SK-N-SH (cell line): Measurements from ENCODE around the gene MACROD2. TPM values are rescaled to one million over a fixed set of nuclear protein-coding genes. Genes with fewer than 3 reads are reported as not detected.

ENCODE experiments used
- CTCF ChIA-PET: fragments of 300-600, 350-600 bp; formaldehyde crosslinking; extraction: SDS; loops from one replicate; lab custom pipeline; 2021; lab: Yijun Ruan, JAX
- POLR2A ChIA-PET: fragments of 350-600 bp; sonication (Branson Sonifier 250); formaldehyde crosslinking; extraction: SDS; loops from one replicate; lab custom pipeline; 2020; ENCODE audit warnings: antibody characterized with exemption, inconsistent platforms; lab: Yijun Ruan, JAX
- DNase-seq: peaks from one replicate; pipeline ENCODE4 v3.0.0; 2012
- H2AFZ ChIP-seq: fragments of 200-600 bp; sonication (generic); 2 replicates; pipeline ENCODE4 v1.8.1; 2016; ENCODE audit warnings: antibody characterized with exemption, mild to moderate bottlenecking, low read depth
- H3F3A ChIP-seq: fragments of 200-600 bp; sonication (generic); replicated peaks from 2 replicates; pipeline ENCODE3; 2016; ENCODE audit warnings: antibody characterized with exemption, mild to moderate bottlenecking; ENCODE audit not compliant: insufficient read depth
- H3K27ac ChIP-seq, 2 experiments: fragments of 200-500 bp in 1 of 2; fragments of 200-600 bp in 1 of 2; sonication (Bioruptor generic) in 1 of 2; sonication (generic), shearing (Covaris generic) in 1 of 2; 2 replicates each; pipeline versions ENCODE4 v1.5.1 to v1.6.1; 2014 to 2016; ENCODE audit warnings: low read depth in 2 of 2, inconsistent platforms in 1 of 2, low read length in 1 of 2, mild to moderate bottlenecking in 1 of 2, mixed read lengths in 1 of 2
- H3K27me3 ChIP-seq: fragments of 200-600 bp; sonication (generic), shearing (Covaris generic); 2 replicates; pipeline ENCODE4 v1.6.1; 2016; ENCODE audit warnings: mixed run types; ENCODE audit not compliant: insufficient read depth
- H3K36me3 ChIP-seq, 2 experiments: fragments of 200-500 bp in 1 of 2; fragments of 200-600 bp in 1 of 2; sonication (Bioruptor generic) in 1 of 2; sonication (generic) in 1 of 2; replicated peaks in 1 of 2; 2 replicates each; pipeline versions ENCODE3 to v1.5.1; 2014 to 2016; ENCODE audit warnings: low read length in 1 of 2, mild to moderate bottlenecking in 1 of 2; ENCODE audit not compliant: insufficient read depth in 2 of 2, control insufficient read depth in 1 of 2
- H3K4me1 ChIP-seq, 2 experiments: fragments of 200-500 bp in 1 of 2; fragments of 200-600 bp in 1 of 2; sonication (Bioruptor generic) in 1 of 2; sonication (generic), shearing (Covaris generic) in 1 of 2; 2 replicates each; pipeline versions ENCODE4 v1.5.1 to v1.6.1; 2014 to 2016; ENCODE audit warnings: low read depth in 1 of 2, low read length in 1 of 2, mixed run types in 1 of 2; ENCODE audit not compliant: insufficient read depth in 2 of 2, control insufficient read depth in 1 of 2
- H3K4me2 ChIP-seq: fragments of 200-600 bp; sonication (generic), shearing (Covaris generic); 2 replicates; pipeline ENCODE4 v1.6.1; 2017; ENCODE audit warnings: mixed run types
- H3K4me3 ChIP-seq, 2 experiments: fragments of 200-500 bp in 1 of 2; fragments of 200-600 bp in 1 of 2; sonication (Bioruptor generic) in 1 of 2; sonication (generic), shearing (Covaris generic) in 1 of 2; 2 replicates each; pipeline versions ENCODE4 v1.5.1 to v1.8.1; 2014 to 2016; ENCODE audit warnings: low read depth in 2 of 2, inconsistent platforms in 1 of 2, low read length in 1 of 2, mild to moderate bottlenecking in 1 of 2, mixed read lengths in 1 of 2, moderate library complexity in 1 of 2
- H3K79me2 ChIP-seq: fragments of 200-600 bp; sonication (generic); 2 replicates; pipeline ENCODE4 v1.8.1; 2017; ENCODE audit warnings: mild to moderate bottlenecking; ENCODE audit not compliant: insufficient read depth
- H3K9ac ChIP-seq: fragments of 200-600 bp; sonication (generic); 2 replicates; pipeline ENCODE4 v1.6.1; 2017; ENCODE audit warnings: mixed run types
- H3K9me2 ChIP-seq: fragments of 200-600 bp; sonication (generic); 2 replicates; pipeline ENCODE4 v1.6.1; 2017; ENCODE audit warnings: mixed run types
- H3K9me3 ChIP-seq: fragments of 200-600 bp; sonication (generic); 2 replicates; pipeline ENCODE4 v1.6.1; 2017; ENCODE audit warnings: mixed run types, mild to moderate bottlenecking, moderate library complexity
- H4K20me1 ChIP-seq: fragments of 200-600 bp; sonication (generic); 2 replicates; pipeline ENCODE4 v1.6.1; 2017; ENCODE audit warnings: mild to moderate bottlenecking, mixed run types; ENCODE audit not compliant: insufficient read depth
- FOSL2 ChIP-seq: IDR thresholded peaks from 2 replicates; pipeline ENCODE4 v1.4.0; 2012; ENCODE audit warnings: low read depth, mild to moderate bottlenecking, moderate library complexity, borderline replicate concordance
- FOXM1 ChIP-seq: IDR thresholded peaks from 2 replicates; pipeline ENCODE4 v1.4.0; 2012; ENCODE audit warnings: low read depth, mild to moderate bottlenecking
- MXI1 ChIP-seq: IDR thresholded peaks from 2 replicates; pipeline ENCODE4 v1.6.1; 2012; ENCODE audit warnings: mild to moderate bottlenecking, low read depth, low read length, improper control_type of control experiment
- RAD21 ChIP-seq: IDR thresholded peaks from 2 replicates; pipeline ENCODE4 v1.6.1; 2012; ENCODE audit warnings: mild to moderate bottlenecking, low read length
- RCOR1 ChIP-seq: fragments of 150-350 bp; IDR thresholded peaks from 2 replicates; pipeline ENCODE4 v1.6.1; 2017; ENCODE audit warnings: antibody characterized with exemption, low read length
- RFX5 ChIP-seq: IDR thresholded peaks from 2 replicates; pipeline ENCODE4 v1.6.1; 2012; ENCODE audit warnings: mild to moderate bottlenecking, improper control_type of control experiment, low read length
- RXRA ChIP-seq: IDR thresholded peaks from 2 replicates; pipeline ENCODE4 v1.4.0; 2012; ENCODE audit warnings: low read depth, mild to moderate bottlenecking, borderline replicate concordance
- SIN3A ChIP-seq: IDR thresholded peaks from 2 replicates; pipeline ENCODE4 v1.6.1; 2012; ENCODE audit warnings: low read depth, mild to moderate bottlenecking, low read length, moderate library complexity, borderline replicate concordance
- TAF1 ChIP-seq: IDR thresholded peaks from 2 replicates; pipeline ENCODE4 v1.6.1; 2012; ENCODE audit warnings: low read depth, mild to moderate bottlenecking, low read length, moderate library complexity, borderline replicate concordance
- USF1 ChIP-seq: IDR thresholded peaks from 2 replicates; pipeline ENCODE4 v1.4.0; 2012; ENCODE audit warnings: low read depth, borderline replicate concordance
- USF2 ChIP-seq: fragments of 150-350 bp; IDR thresholded peaks from 2 replicates; pipeline ENCODE4 v1.6.1; 2017; ENCODE audit warnings: antibody characterized with exemption, low read length, low read depth, borderline replicate concordance
- WGBS: methylation state at CpG from one replicate; pipeline ENCODE4 v1.1.6; 2017; ENCODE audit warnings: low lambda C conversion rate; 5-methylcytosine and 5-hydroxymethylcytosine counted together
- polyA plus RNA-seq, 3 experiments: library from polyadenylated mRNA; depleted of rRNA; stranded (reverse); fragments of >200 nt; gene quantifications; 2 replicates each; pipeline ENCODE4 v1.2.3, GENCODE V29; 2012

Gene MACROD2
- polyA plus RNA-seq, 1 of the 3 experiments (the other 2 are of a cell fraction): 0.33 TPM

GRCh38 chr20:14304472-14304871 lies 309.2 kb downstream of the MACROD2 start:
- H3K9me2 ChIP-seq: no peaks in the 10 kb centered on the region
- no peak overlapping the region for H3K9ac ChIP-seq
- no peaks in the 10 kb centered on the region for H3F3A ChIP-seq
- 90% methylated on average over 1 of the region's 1 CpG for WGBS
- no peaks in the 10 kb centered on the region for H3K4me1 ChIP-seq
- POLR2A ChIA-PET: no interaction called here
- no peaks in the 10 kb centered on the region for H3K27me3 ChIP-seq
- DNase-seq: no peak
- no peaks in the 10 kb centered on the region for H4K20me1 ChIP-seq
- TF ChIP-seq RCOR1 (no peak), USF2 (no peak), RXRA (no peak), TAF1 (no peak), MXI1 (no peak)
- TF ChIP-seq, all 33 proteins: peak for 0
- no peak overlapping the region for H3K4me3 ChIP-seq
- H2AFZ ChIP-seq: no peak overlapping the region
- CTCF ChIA-PET: interaction anchor here (1.7 kb wide), 1 partner anchor 29 kb away, joined by 5 read pairs; no protein-coding TSS in a partner anchor
- no peak overlapping the region for H3K27ac ChIP-seq
- H3K36me3 ChIP-seq: no peaks in the 10 kb centered on the region
- H3K4me2 ChIP-seq: no peak overlapping the region
- H3K9me3 ChIP-seq: no peaks in the 10 kb centered on the region
- no peaks in the 10 kb centered on the region for H3K79me2 ChIP-seq

GRCh38 chr20:14307956-14308355 lies 312.6 kb downstream of the MACROD2 start:
- WGBS: 94% methylated on average over 2 of the region's 2 CpGs
- POLR2A ChIA-PET: no interaction called here

More at GRCh38 chr20:14307956-14308355, 312.6 kb downstream of the MACROD2 start:
- CTCF ChIA-PET: interaction anchor here (0.9 kb wide), 1 partner anchor 1329 kb away, joined by 3 read pairs; no protein-coding TSS in a partner anchor
- Histone ChIP-seq H3K4me2 (no peak overlapping the region), H2AFZ (no peak overlapping the region), H3K36me3 (no peaks in the 10 kb centered on the region), H3K79me2 (no peaks in the 10 kb centered on the region), H3K4me1 (no peaks in the 10 kb centered on the region), H3K9me2 (no peaks in the 10 kb centered on the region), H4K20me1 (no peaks in the 10 kb centered on the region), H3K4me3 (no peak overlapping the region), H3K27me3 (no peaks in the 10 kb centered on the region), H3K9ac (no peak overlapping the region), H3K9me3 (no peaks in the 10 kb centered on the region), H3K27ac (no peak overlapping the region), H3F3A (no peaks in the 10 kb centered on the region)
- TF ChIP-seq RCOR1: no peak
- TF ChIP-seq SIN3A: no peak
- TF ChIP-seq RAD21: no peak
- TF ChIP-seq FOSL2: no peak
- TF ChIP-seq USF1: no peak
- TF ChIP-seq RFX5: no peak
- TF ChIP-seq USF2: no peak
- no peak for TF ChIP-seq FOXM1
- DNase-seq: no peak
